Right atrium auricular region (tissue), 2 donors: Measurements from ENCODE around the gene SIRT3. TPM values are rescaled to one million over a fixed set of nuclear protein-coding genes. Genes with fewer than 3 reads are reported as not detected.

Source experiments
- DNase-seq: peaks from one replicate; pipeline ENCODE4 v3.0.0-alpha.2; 2019; ENCODE audit warnings: low spot score
- H3K27ac ChIP-seq, 2 donors: fragments of 200-600 bp; sonication (generic); 1 replicate in 1 of 2; 2 replicates in 1 of 2; pipeline ENCODE4 v1.5.1; 2016 to 2019
- H3K27me3 ChIP-seq, 2 donors: fragments of 200-600 bp; sonication (generic); one replicate each; pipeline versions ENCODE4 v1.5.1 to v1.6.0; 2017 to 2019
- H3K36me3 ChIP-seq: fragments of 200-600 bp; sonication (generic); one replicate; pipeline ENCODE4 v1.5.1; 2016
- H3K4me1 ChIP-seq, 2 donors: fragments of 200-600 bp; sonication (generic); one replicate each; pipeline versions ENCODE4 v1.5.1 to v1.6.0; 2017 to 2019
- H3K4me3 ChIP-seq, 2 donors: fragments of 200-600 bp; sonication (generic); 1 replicate in 1 of 2; 2 replicates in 1 of 2; pipeline ENCODE4 v1.5.1; 2017 to 2019; ENCODE audit warnings: mild to moderate bottlenecking in 1 of 2, moderate library complexity in 1 of 2
- H3K9me3 ChIP-seq, 2 donors: fragments of 200-600 bp; sonication (generic); one replicate each; pipeline ENCODE4 v1.5.1; 2019
- CTCF ChIP-seq, 2 donors: fragments of 200-600 bp; sonication (generic); IDR thresholded peaks; one replicate each; pipeline ENCODE4 v1.5.1; 2019; ENCODE audit warnings: antibody characterized with exemption in 2 of 2
- total RNA-seq, 2 donors: library from RNA; depleted of rRNA; stranded (reverse); fragments of >200 nt; gene quantifications; one replicate each; pipeline ENCODE4 v1.1.0, GENCODE V29; 2016

The SIRT3 gene
- total RNA-seq, 2 donors from 2014 or later, result 18.3 to 31.4 TPM

GRCh38 chr11:282630-283360, 46.7 kb upstream of the SIRT3 start:
- no peak for DNase-seq
- peaks cover 24 to 44% of the 10 kb centered on the region in 2 donors for H3K27me3 ChIP-seq
- peaks cover 0 to 21% of the 10 kb centered on the region in 2 donors for H3K4me1 ChIP-seq
- H3K9me3 ChIP-seq, result no peaks in the 10 kb centered on the region
- no peaks in the 10 kb centered on the region for H3K36me3 ChIP-seq
- TF ChIP-seq CTCF (IDR thresholded peaks at IDR 0.05), result no peak
- H3K27ac ChIP-seq, result no peak overlapping the region
- H3K4me3 ChIP-seq, result no peak overlapping the region

- H3K36me3 ChIP-seq, result no peaks in the 10 kb centered on the region
- TF ChIP-seq CTCF (IDR thresholded peaks at IDR 0.05), result no peak
- peaks cover 0 to 20% of the 10 kb centered on the region in 2 donors for H3K4me1 ChIP-seq
- H3K4me3 ChIP-seq, result no peak overlapping the region
- H3K9me3 ChIP-seq, result no peaks in the 10 kb centered on the region
- H3K27ac ChIP-seq, result no peak overlapping the region
- peaks cover 24 to 44% of the 10 kb centered on the region in 2 donors for H3K27me3 ChIP-seq
- DNase-seq, result no peak
These were observed 46.0 kb upstream of the SIRT3 start for GRCh38 chr11:282171-282570.

- no peak for TF ChIP-seq CTCF (IDR thresholded peaks at IDR 0.05)
- DNase-seq, result no peak
- Histone ChIP-seq H3K4me1 (peaks cover 0 to 20% of the 10 kb centered on the region in 2 donors), H3K36me3 (no peaks in the 10 kb centered on the region), H3K27me3 (peaks cover 24 to 44% of the 10 kb centered on the region in 2 donors), H3K27ac (no peak overlapping the region), H3K4me3 (no peak overlapping the region), H3K9me3 (no peaks in the 10 kb centered on the region)
These were observed 45.5 kb upstream of the SIRT3 start for GRCh38 chr11:281486-282161.

GRCh38 chr11:280706-281485, 44.8 kb upstream of the SIRT3 start:
- Histone ChIP-seq H3K4me3 (peak overlapping the region in 1 of 2 donors; percentile 33), H3K9me3 (no peaks in the 10 kb centered on the region), H3K36me3 (no peaks in the 10 kb centered on the region), H3K4me1 (peaks cover 0 to 20% of the 10 kb centered on the region in 2 donors), H3K27ac (no peak overlapping the region), H3K27me3 (peaks cover 24 to 44% of the 10 kb centered on the region in 2 donors)
- no peak for TF ChIP-seq CTCF (IDR thresholded peaks at IDR 0.05)
- no peak for DNase-seq

GRCh38 chr11:279966-280705, 44.0 kb upstream of the SIRT3 start:
- DNase-seq, result no peak
- H3K9me3 ChIP-seq, result no peaks in the 10 kb centered on the region
- H3K27me3 ChIP-seq, result peaks cover 24 to 44% of the 10 kb centered on the region in 2 donors
- H3K4me3 ChIP-seq, result peak overlapping the region in 1 of 2 donors; percentile 33
- H3K4me1 ChIP-seq, result peaks cover 0 to 20% of the 10 kb centered on the region in 2 donors
- no peak overlapping the region for H3K27ac ChIP-seq
- no peaks in the 10 kb centered on the region for H3K36me3 ChIP-seq
- no peak for TF ChIP-seq CTCF (IDR thresholded peaks at IDR 0.05)
